Camera-type eye (tissue), 1 donor: ENCODE results near the gene GALM. TPM values are rescaled to one million over a fixed set of nuclear protein-coding genes. Genes with fewer than 3 reads are reported as not detected.

ENCODE experiments used
- total RNA-seq: library from RNA; depleted of rRNA; stranded (reverse); fragments of >200 nt; gene quantifications from one replicate; pipeline ENCODE4 v1.2.3, GENCODE V29; 2014

The GALM gene
- 20.2 TPM for total RNA-seq

GRCh38 chr2:38665854-38666555 lies at the start of gene GALM:
GALM (plus strand) TSS chr2:38666114; CDS start chr2:38666162, 48 bp downstream.

GRCh38 chr2:38750891-38751595 lies 85.1 kb downstream of the GALM start, which contains the start of gene SRSF7:
SRSF7 (minus strand) TSS chr2:38751361; CDS start chr2:38751256, 105 bp downstream.

Other genes starting within 250 kb of the GALM start
- 120 TPM for gene HNRNPLL, start 63.2 kb upstream of the GALM start, total RNA-seq
- 159 TPM for gene SRSF7, start 85.2 kb downstream of the GALM start, total RNA-seq
- gene GEMIN6, start 112.1 kb downstream of the GALM start, total RNA-seq, result 8.6 TPM
- gene DHX57, start 209.8 kb downstream of the GALM start, total RNA-seq, result 40.8 TPM
- gene MORN2, start 209.9 kb downstream of the GALM start, total RNA-seq, result 17.5 TPM
- gene ARHGEF33, start 223.8 kb downstream of the GALM start, total RNA-seq, result 3.7 TPM